ENCODE results near the gene RTN1. TPM values are rescaled to one million over a fixed set of nuclear protein-coding genes. Genes with fewer than 3 reads are reported as not detected.

Gene RTN1
- total RNA-seq, 1 experiment from 2014 or later = 0.05 TPM

DNA sequence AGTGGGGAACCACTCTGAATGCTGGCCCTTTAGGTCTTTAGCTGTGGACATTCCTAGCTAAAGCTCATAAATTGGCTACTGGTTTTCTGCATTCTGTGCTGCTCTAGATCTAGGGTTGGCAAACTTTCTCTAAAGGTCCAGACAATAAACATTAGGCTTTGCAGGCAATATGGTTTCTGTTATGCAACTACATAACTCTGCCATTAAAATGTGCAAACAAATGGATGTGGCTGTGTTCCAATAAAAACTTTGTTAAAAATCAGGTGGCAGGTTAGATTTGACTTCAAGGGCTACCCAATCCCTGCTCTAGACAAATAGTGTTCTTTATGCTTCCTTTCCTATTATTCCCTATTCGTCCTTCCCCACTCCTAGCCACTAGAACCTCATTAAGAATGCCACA, 42.6 kb upstream of the RTN1 start:
- no peak for TF ChIP-seq SIN3A (IDR thresholded peaks at IDR 0.05; ENCODE audit: borderline replicate concordance, insufficient read depth, low read depth, low read length)
- TF ChIP-seq, protein P1, sequence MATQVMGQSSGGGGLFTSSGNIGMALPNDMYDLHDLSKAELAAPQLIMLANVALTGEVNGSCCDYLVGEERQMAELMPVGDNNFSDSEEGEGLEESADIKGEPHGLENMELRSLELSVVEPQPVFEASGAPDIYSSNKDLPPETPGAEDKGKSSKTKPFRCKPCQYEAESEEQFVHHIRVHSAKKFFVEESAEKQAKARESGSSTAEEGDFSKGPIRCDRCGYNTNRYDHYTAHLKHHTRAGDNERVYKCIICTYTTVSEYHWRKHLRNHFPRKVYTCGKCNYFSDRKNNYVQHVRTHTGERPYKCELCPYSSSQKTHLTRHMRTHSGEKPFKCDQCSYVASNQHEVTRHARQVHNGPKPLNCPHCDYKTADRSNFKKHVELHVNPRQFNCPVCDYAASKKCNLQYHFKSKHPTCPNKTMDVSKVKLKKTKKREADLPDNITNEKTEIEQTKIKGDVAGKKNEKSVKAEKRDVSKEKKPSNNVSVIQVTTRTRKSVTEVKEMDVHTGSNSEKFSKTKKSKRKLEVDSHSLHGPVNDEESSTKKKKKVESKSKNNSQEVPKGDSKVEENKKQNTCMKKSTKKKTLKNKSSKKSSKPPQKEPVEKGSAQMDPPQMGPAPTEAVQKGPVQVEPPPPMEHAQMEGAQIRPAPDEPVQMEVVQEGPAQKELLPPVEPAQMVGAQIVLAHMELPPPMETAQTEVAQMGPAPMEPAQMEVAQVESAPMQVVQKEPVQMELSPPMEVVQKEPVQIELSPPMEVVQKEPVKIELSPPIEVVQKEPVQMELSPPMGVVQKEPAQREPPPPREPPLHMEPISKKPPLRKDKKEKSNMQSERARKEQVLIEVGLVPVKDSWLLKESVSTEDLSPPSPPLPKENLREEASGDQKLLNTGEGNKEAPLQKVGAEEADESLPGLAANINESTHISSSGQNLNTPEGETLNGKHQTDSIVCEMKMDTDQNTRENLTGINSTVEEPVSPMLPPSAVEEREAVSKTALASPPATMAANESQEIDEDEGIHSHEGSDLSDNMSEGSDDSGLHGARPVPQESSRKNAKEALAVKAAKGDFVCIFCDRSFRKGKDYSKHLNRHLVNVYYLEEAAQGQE (IDR thresholded peaks at IDR 0.05; ENCODE audit: insufficient read depth in 1 of 2, low read depth in 2 of 2, low read length in 1 of 2) = no peak
- no peak for TF ChIP-seq POLR2AphosphoS5 (IDR thresholded peaks at IDR 0.05; ENCODE audit: low read depth, low read length)
- no peak for TF ChIP-seq TCF7L2 (IDR thresholded peaks at IDR 0.05; ENCODE audit: low read depth, low read length)
- TF ChIP-seq, protein P2, sequence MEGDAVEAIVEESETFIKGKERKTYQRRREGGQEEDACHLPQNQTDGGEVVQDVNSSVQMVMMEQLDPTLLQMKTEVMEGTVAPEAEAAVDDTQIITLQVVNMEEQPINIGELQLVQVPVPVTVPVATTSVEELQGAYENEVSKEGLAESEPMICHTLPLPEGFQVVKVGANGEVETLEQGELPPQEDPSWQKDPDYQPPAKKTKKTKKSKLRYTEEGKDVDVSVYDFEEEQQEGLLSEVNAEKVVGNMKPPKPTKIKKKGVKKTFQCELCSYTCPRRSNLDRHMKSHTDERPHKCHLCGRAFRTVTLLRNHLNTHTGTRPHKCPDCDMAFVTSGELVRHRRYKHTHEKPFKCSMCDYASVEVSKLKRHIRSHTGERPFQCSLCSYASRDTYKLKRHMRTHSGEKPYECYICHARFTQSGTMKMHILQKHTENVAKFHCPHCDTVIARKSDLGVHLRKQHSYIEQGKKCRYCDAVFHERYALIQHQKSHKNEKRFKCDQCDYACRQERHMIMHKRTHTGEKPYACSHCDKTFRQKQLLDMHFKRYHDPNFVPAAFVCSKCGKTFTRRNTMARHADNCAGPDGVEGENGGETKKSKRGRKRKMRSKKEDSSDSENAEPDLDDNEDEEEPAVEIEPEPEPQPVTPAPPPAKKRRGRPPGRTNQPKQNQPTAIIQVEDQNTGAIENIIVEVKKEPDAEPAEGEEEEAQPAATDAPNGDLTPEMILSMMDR (IDR thresholded peaks at IDR 0.05) = no peak
- ChIA-PET CTCF (no interaction called here), POLR2A (no interaction called here)

DNA sequence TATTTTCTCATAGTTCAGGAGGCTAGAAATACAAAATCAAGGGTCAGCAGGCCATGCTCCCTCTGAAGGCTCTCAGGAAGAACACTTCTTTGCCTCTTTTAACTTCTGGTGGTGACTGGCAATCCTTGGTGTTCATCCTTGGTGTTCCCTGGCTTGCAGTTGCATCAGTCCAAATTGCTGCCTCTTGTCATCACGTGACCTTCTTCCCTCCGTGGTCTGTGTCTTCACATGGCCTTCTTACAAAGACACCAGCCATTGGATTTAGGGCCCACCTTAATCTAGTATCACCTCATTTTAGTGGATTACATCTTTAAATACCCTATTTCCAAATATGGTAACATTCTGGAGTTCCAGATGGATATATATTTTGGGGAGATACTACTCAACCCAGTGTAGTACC, 41.9 kb upstream of the RTN1 start:
- no peak for ATAC-seq
- TF ChIP-seq SIN3A (IDR thresholded peaks at IDR 0.05; ENCODE audit: borderline replicate concordance, insufficient read depth, low read depth, low read length) (no peak), POLR2AphosphoS5 (IDR thresholded peaks at IDR 0.05; ENCODE audit: low read depth, low read length) (no peak)
- TF ChIP-seq, protein P1 (IDR thresholded peaks at IDR 0.05; ENCODE audit: insufficient read depth in 1 of 2, low read depth in 2 of 2, low read length in 1 of 2) = no peak
- TF ChIP-seq, protein P2 (IDR thresholded peaks at IDR 0.05) = no peak
- Histone ChIP-seq H3K27ac (ENCODE audit: low read length) (no peak overlapping the region), H3K4me1 (ENCODE audit: control insufficient read depth, insufficient read depth, low read length) (no peaks in the 10 kb centered on the region), H3K4me3 (ENCODE audit: low read depth in 2 of 2, low read length in 2 of 2) (no peak overlapping the region), H3K27me3 (ENCODE audit: control insufficient read depth, insufficient read depth, low read length) (peaks cover 3% of the 10 kb centered on the region; the same call in 1 of the 2 replicates), H3K9me3 (ENCODE audit: control insufficient read depth, insufficient read depth, low read depth, low read length) (no peaks in the 10 kb centered on the region), H3K36me3 (ENCODE audit: control insufficient read depth, insufficient read depth, low read length) (no peaks in the 10 kb centered on the region)
- ChIA-PET CTCF (no interaction called here), POLR2A (no interaction called here)
- BruUV-seq (replicated peaks) = no TSS peak
- DNase-seq (ENCODE audit: low read depth, low spot score) = no peak
- in situ Hi-C loops (cut with HindIII; ENCODE audit: low pct_unique_long_range_greater_than_20kb, low sequenced_read_pairs) (no loop called here), intact Hi-C loops (cut with micrococcal nuclease; ENCODE audit: unreplicated experiment) (no loop called here)

More for the DNA sequence above, 42.6 kb upstream of the RTN1 start:
- Histone ChIP-seq H3K4me3 (ENCODE audit: low read depth in 2 of 2, low read length in 2 of 2) (no peak overlapping the region), H3K27ac (ENCODE audit: low read length) (no peak overlapping the region), H3K27me3 (ENCODE audit: control insufficient read depth, insufficient read depth, low read length) (peaks cover 4% of the 10 kb centered on the region; the same call in 1 of the 2 replicates), H3K36me3 (ENCODE audit: control insufficient read depth, insufficient read depth, low read length) (no peaks in the 10 kb centered on the region), H3K4me1 (ENCODE audit: control insufficient read depth, insufficient read depth, low read length) (no peaks in the 10 kb centered on the region), H3K9me3 (ENCODE audit: control insufficient read depth, insufficient read depth, low read depth, low read length) (no peaks in the 10 kb centered on the region)
- ATAC-seq (no peak), DNase-seq (ENCODE audit: low read depth, low spot score) (no peak)
- in situ Hi-C loops (cut with HindIII; ENCODE audit: low pct_unique_long_range_greater_than_20kb, low sequenced_read_pairs) = no loop called here
- intact Hi-C loops (cut with micrococcal nuclease; ENCODE audit: unreplicated experiment) = no loop called here
- no TSS peak for BruUV-seq (replicated peaks)

Data from Panc1 (cell line).